Renal cortex interstitium (tissue), 11 donors: ENCODE measurements around the gene SPRR2F. TPM values are rescaled to one million over a fixed set of nuclear protein-coding genes. Genes with fewer than 3 reads are reported as not detected.

Experiments used
- DNase-seq, 11 donors: peaks; one replicate each; pipeline ENCODE4 v3.0.0-alpha.2; 2013; ENCODE audit warnings: low read depth in 9 of 11, low spot score in 4 of 11; ENCODE audit errors: extremely low read depth in 1 of 11
- polyA plus RNA-seq, 3 donors: library from polyadenylated mRNA; unstranded; fragments of 120-200 nt; gene quantifications; one replicate each; pipeline ENCODE4 v1.2.1, GENCODE V29; 2013; ENCODE audit not compliant: insufficient read length in 3 of 3

SPRR2F gene
- polyA plus RNA-seq, 3 donors: not detected

DNA sequence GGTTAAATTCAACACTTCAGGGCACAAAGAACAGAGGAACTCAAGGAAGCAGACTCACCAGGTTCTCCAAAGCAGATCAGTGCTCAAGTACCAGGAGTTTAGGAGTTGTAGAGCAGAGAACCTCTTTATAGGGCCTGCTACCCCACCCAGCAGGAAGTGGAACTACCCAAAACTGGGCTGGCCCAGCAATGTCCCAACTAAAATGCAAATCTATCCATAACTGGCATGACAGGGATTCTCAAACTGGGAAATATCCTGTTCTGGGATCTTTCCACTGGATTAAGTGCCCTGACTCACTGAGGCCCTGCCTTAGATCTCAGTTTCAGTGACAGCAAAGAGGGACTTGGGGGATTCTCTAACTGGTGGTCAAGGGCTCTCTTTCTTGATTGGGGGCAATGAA lies 18.9 kb downstream of the SPRR2F start, which contains the start of gene SPRR2E:
TSS of gene SPRR2E (minus strand) at position 101 of the 400 bp plus-strand sequence. CDS start 775 bp downstream, outside the sequence.
- DNase-seq: no peak

DNA sequence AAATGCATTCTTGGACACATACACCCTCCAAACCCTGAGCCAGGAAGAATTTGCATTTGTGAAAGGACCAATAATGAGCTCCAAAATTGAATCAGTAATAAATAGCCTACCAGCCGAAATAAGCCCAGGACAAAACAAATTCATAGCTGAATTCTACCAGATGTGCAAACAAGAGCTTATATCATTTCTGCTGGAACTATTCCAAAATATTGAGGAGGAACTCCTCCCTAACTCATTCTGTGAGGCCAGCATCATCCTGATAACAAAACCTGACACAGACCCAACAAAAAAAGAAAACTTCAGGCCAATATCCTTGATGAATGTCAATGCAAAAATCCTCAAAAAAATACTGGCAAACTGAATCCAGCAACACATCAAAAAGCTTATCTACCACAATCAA lies 25.7 kb downstream of the SPRR2F start:
- no peak for DNase-seq

DNA sequence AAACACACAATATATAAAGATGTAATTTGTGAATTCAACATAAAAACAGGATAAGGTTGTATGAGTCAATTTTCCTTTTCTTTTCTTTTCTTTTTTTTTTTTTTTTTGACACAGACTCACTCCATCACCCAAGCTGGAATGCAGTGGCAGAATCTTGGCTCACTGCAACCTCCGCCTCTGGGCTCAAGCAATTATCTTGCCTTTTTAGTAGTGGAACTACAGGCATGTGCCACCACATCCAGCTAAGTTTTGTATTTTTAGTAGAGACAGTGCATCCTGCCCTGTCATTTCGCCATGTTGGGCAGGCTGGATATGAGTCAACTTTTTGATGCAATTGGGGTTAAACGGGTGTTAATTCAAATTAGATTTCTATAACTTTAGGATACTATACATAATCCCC lies 31.6 kb downstream of the SPRR2F start:
- DNase-seq: no peak

DNA sequence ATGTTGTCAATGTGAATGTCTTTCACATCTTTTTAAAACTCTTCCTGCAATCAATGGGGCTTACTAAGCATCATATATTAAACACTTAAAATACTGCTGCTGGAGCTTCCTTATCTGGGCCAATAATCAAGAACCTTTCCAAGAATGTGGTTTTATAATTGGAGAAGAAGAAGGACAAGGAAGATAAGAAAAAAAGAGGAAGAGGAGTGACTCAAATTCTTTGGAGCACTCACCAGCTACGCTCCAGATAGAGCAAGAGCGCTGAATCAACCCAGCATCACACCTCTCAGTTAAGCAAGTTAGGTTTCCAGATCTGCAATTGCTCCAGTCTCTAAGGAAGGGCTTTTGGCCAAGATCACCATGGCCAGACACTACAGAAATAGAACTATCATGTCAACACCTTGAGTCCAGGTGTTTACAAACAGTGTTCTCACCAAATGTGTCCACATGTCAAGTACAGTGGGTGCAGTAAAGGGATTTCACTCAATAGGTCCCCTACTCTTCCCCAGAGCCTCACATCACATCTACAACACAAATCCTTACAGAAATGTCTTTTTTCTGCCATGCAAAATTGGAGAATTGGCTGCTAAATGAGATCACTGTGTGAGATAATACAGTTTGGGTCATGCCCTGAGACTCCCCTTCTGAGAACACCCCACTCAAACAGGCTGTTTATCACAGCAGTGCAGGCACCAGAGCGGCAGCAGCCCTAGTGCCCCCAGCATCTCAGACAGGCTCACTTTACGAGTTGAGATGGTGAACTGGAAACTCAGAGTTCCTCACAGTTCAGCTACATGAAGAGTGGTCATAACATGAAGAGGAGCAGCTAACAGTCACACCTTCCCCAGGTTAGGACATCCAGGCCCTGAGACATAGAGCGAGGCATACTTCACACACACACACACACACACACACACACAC lies 40.2 kb downstream of the SPRR2F start:
- no peak for DNase-seq

DNA sequence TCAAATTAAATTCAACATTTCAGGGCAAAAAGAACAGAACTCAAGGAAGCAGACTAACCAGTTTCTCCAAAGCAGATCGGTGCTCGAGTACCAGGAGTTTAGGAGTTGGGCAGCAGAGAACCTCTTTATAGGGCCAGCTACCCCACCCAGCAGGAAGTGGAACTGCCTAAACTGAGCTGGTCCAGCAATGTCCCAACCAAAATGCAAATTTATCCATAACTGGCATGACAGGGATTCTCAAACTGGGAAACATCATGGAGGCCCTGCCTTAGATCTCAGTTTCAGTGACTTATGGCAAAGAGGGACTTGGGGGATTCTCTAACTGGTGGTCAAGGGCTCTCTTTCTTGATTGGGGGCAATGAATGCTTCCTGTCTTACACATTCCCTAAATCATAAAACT lies 41.8 kb downstream of the SPRR2F start, which contains the start of gene SPRR2B:
TSS of gene SPRR2B (minus strand) at position 101 of the 400 bp plus-strand sequence. CDS start 772 bp downstream, outside the sequence.
- no peak for DNase-seq

DNA sequence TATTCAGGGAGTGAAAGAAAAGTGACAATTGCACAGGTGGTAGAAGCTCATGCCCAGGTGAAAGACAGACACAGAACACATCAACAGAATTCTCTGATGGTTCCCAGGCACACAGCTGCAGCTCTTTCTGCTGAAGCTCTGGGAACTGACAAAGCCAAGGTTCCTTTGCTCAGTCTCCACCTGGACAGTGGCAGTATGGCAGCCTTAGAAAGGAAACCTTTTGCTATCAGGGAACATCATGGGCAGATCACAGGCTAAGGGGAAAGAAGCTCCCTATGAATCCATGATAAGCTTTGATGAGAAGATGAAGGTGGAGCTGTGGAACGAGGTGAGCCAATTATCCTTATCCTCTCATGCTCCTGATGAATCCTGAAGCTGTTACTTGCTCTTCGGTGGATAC lies 43.1 kb downstream of the SPRR2F start:
- no peak for DNase-seq

Other genes with a start within 250 kb of the SPRR2F start
- not detected for gene SMCP, start 235.2 kb downstream of the SPRR2F start, polyA plus RNA-seq
- gene IVL, start 205.0 kb downstream of the SPRR2F start, polyA plus RNA-seq: under 1 TPM in 2 of 3 donors, not detected in 1; 0.09 to 0.16 TPM
- not detected for gene SPRR5, start 166.3 kb downstream of the SPRR2F start, polyA plus RNA-seq
- gene SPRR4, start 142.9 kb downstream of the SPRR2F start, polyA plus RNA-seq: not detected
- gene SPRR1A, start 129.4 kb downstream of the SPRR2F start, polyA plus RNA-seq: not detected
- gene SPRR3, start 111.8 kb downstream of the SPRR2F start, polyA plus RNA-seq: not detected
- gene SPRR1B, start 82.3 kb downstream of the SPRR2F start, polyA plus RNA-seq: not detected
- not detected for gene SPRR2D, start 72.4 kb downstream of the SPRR2F start, polyA plus RNA-seq
- not detected for gene SPRR2A, start 56.0 kb downstream of the SPRR2F start, polyA plus RNA-seq
- not detected for gene SPRR2B, start 41.9 kb downstream of the SPRR2F start, polyA plus RNA-seq
- not detected for gene SPRR2E, start 19.0 kb downstream of the SPRR2F start, polyA plus RNA-seq
- not detected for gene SPRR2G, start 37.4 kb upstream of the SPRR2F start, polyA plus RNA-seq
- gene LELP1, start 89.9 kb upstream of the SPRR2F start, polyA plus RNA-seq: not detected
- gene PRR9, start 104.1 kb upstream of the SPRR2F start, polyA plus RNA-seq: not detected
- gene LORICRIN, start 146.2 kb upstream of the SPRR2F start, polyA plus RNA-seq: not detected
- gene PGLYRP3, start 199.4 kb upstream of the SPRR2F start, polyA plus RNA-seq: not detected
- gene PGLYRP4, start 235.3 kb upstream of the SPRR2F start, polyA plus RNA-seq: not detected
- 10 to 100 TPM; 17.2 to 29.4 (median 27.6) TPM for gene S100A9, start 244.3 kb upstream of the SPRR2F start, polyA plus RNA-seq